PC-3 (cell line): ENCODE measurements around the gene BRINP2. TPM values are rescaled to one million over a fixed set of nuclear protein-coding genes. Genes with fewer than 3 reads are reported as not detected.

ENCODE experiments used
- ATAC-seq: fragments of 200-7000 bp; cut with Tn5 transposase; 2 replicates; pipeline ENCODE4 v1.9.1; 2020; ENCODE audit warnings: mild to moderate bottlenecking, moderate library complexity
- BruUV-seq: library from RNA; stranded (reverse); fragments of 400-500 nt; replicated peaks from 2 replicates; lab custom pipeline; 2021; lab: Mats Ljungman, UMichigan
- CTCF ChIA-PET: fragments of 300-600 bp; sonication (Branson Sonifier 250); formaldehyde crosslinking; loops from one replicate; lab custom pipeline; 2022; ENCODE audit warnings: antibody characterized with exemption; lab: Charles Lee
- POLR2A ChIA-PET: fragments of 300-600 bp; sonication (Branson Sonifier 250); formaldehyde crosslinking; loops from one replicate; lab custom pipeline; 2022; ENCODE audit warnings: antibody characterized with exemption; ENCODE audit not compliant: unreplicated experiment; lab: Charles Lee
- DNase-seq: peaks from one replicate; pipeline ENCODE4 v3.0.0-alpha.2; 2015
- H2AFZ ChIP-seq: fragments of 300-600 bp; sonication (generic); 2 replicates; pipeline ENCODE4 v1.6.0; 2016; ENCODE audit warnings: antibody characterized with exemption, low read length
- H3F3A ChIP-seq: fragments of 300-600 bp; sonication (generic); one replicate; pipeline ENCODE4 v1.6.0; 2017; ENCODE audit warnings: antibody characterized with exemption, low read length, control low read depth, mild to moderate bottlenecking; ENCODE audit not compliant: unreplicated experiment
- H3K27ac ChIP-seq: fragments of 300-600 bp; sonication (generic); 2 replicates; pipeline ENCODE4 v1.5.1; 2016; ENCODE audit warnings: mild to moderate bottlenecking, low read length
- H3K27me3 ChIP-seq: fragments of 300-600 bp; sonication (generic); 2 replicates; pipeline ENCODE4 v1.6.1; 2016; ENCODE audit warnings: low read length, mixed read lengths
- H3K36me3 ChIP-seq: fragments of 300-600 bp; sonication (generic); 2 replicates; pipeline ENCODE4 v1.6.1; 2016; ENCODE audit warnings: low read depth, mixed run types, low read length, mixed read lengths
- H3K4me1 ChIP-seq: fragments of 300-600 bp; sonication (generic); 2 replicates; pipeline ENCODE4 v1.5.1; 2016; ENCODE audit warnings: low read length; ENCODE audit not compliant: insufficient read depth
- H3K4me2 ChIP-seq: fragments of 300-600 bp; sonication (generic); 2 replicates; pipeline ENCODE4 v1.6.0; 2016; ENCODE audit warnings: low read length
- H3K4me3 ChIP-seq: fragments of 300-600 bp; sonication (generic); 2 replicates; pipeline ENCODE4 v1.5.1; 2016; ENCODE audit warnings: mild to moderate bottlenecking, low read length, mixed read lengths
- H3K79me2 ChIP-seq: fragments of 300-600 bp; sonication (generic); 2 replicates; pipeline ENCODE4 v1.6.1; 2017; ENCODE audit warnings: low read length, mixed read lengths
- H3K9ac ChIP-seq: fragments of 300-600 bp; sonication (generic); 2 replicates; pipeline ENCODE4 v1.6.0; 2016; ENCODE audit warnings: mild to moderate bottlenecking, low read length
- H3K9me2 ChIP-seq: fragments of 300-600 bp; sonication (generic); replicated peaks from 2 replicates; pipeline ENCODE4 v1.6.1; 2016; ENCODE audit warnings: mixed run types, low read length, mixed read lengths
- H3K9me3 ChIP-seq: fragments of 300-600 bp; sonication (generic); 2 replicates; pipeline ENCODE4 v1.6.1; 2016; ENCODE audit warnings: low read length, mixed read lengths
- H4K20me1 ChIP-seq: fragments of 300-600 bp; sonication (generic); 2 replicates; pipeline ENCODE4 v1.6.1; 2016; ENCODE audit warnings: low read length, mixed read lengths
- CTCF ChIP-seq: fragments of 300-600 bp; sonication (generic); conservative IDR thresholded peaks from 2 replicates; pipeline ENCODE4 v1.5.1; 2017; ENCODE audit warnings: antibody characterized with exemption, low read depth, mild to moderate bottlenecking, low read length
- EZH2 ChIP-seq: fragments of 300-600 bp; sonication (generic); IDR thresholded peaks from one replicate; pipeline ENCODE4 v1.6.1; 2017; ENCODE audit warnings: antibody characterized with exemption, mild to moderate bottlenecking, low read length; ENCODE audit not compliant: unreplicated experiment
- EZH2phosphoT487 ChIP-seq: fragments of 300-600 bp; sonication (generic); IDR thresholded peaks from 2 replicates; pipeline ENCODE4 v1.6.1; 2018; ENCODE audit warnings: mild to moderate bottlenecking, antibody characterized with exemption, low read length, borderline replicate concordance
- intact Hi-C: fragments of 100-400 bp; cut with micrococcal nuclease; formaldehyde crosslinking; loops from 2 replicates; pipeline ENCODE4 v1.9.0; 2023
- total RNA-seq: library from RNA; depleted of rRNA; stranded (reverse); fragments of >200 nt; gene quantifications from 2 replicates; pipeline ENCODE4 v1.2.3, GENCODE V29; 2014

Gene BRINP2
- total RNA-seq, 1 experiment from 2014 or later = 2.6 TPM

GRCh38 chr1:177219554-177220458 lies 49.0 kb downstream of the BRINP2 start:
- intact Hi-C loops = no loop called here
- H3K27ac ChIP-seq = no peak overlapping the region
- no peak overlapping the region for H2AFZ ChIP-seq
- POLR2A ChIA-PET = interaction anchor here (0.6 kb wide), 1 partner anchor 1090 kb away, joined by 3 read pairs; no protein-coding TSS in a partner anchor
- H4K20me1 ChIP-seq = no peaks in the 10 kb centered on the region
- H3K36me3 ChIP-seq = no peaks in the 10 kb centered on the region
- H3K9ac ChIP-seq = no peak overlapping the region
- CTCF ChIA-PET = no interaction called here
- H3K9me3 ChIP-seq = 0 out of 2 replicates have a peak, but pooled peaks cover 4% of the 10 kb centered on the region
- no peak; the same call in 1 of the 2 replicates for ATAC-seq
- H3K27me3 ChIP-seq = no peaks in the 10 kb centered on the region
- H3K9me2 ChIP-seq = no peaks in the 10 kb centered on the region
- no peak for TF ChIP-seq EZH2
- no peak for TF ChIP-seq CTCF
- no peak for TF ChIP-seq EZH2phosphoT487
- BruUV-seq = no TSS peak
- H3K4me3 ChIP-seq = no peak overlapping the region
- no peaks in the 10 kb centered on the region for H3F3A ChIP-seq
- DNase-seq = peak; percentile 8
- no peaks in the 10 kb centered on the region for H3K79me2 ChIP-seq
- no peak overlapping the region for H3K4me2 ChIP-seq
- H3K4me1 ChIP-seq = peaks cover 13% of the 10 kb centered on the region

- Histone ChIP-seq H3K27ac (no peak overlapping the region), H3K27me3 (no peaks in the 10 kb centered on the region), H3K9me3 (no peaks in the 10 kb centered on the region), H3K9me2 (no peaks in the 10 kb centered on the region), H3F3A (no peaks in the 10 kb centered on the region), H4K20me1 (no peaks in the 10 kb centered on the region), H3K4me3 (no peak overlapping the region), H3K4me2 (no peak overlapping the region), H3K4me1 (peaks cover 18% of the 10 kb centered on the region), H2AFZ (no peak overlapping the region), H3K79me2 (no peaks in the 10 kb centered on the region), H3K9ac (no peak overlapping the region), H3K36me3 (no peaks in the 10 kb centered on the region)
- TF ChIP-seq CTCF (no peak), EZH2 (no peak), EZH2phosphoT487 (no peak)
- POLR2A ChIA-PET = no interaction called here
- DNase-seq = no peak
- intact Hi-C loops = no loop called here
- CTCF ChIA-PET = no interaction called here
- no peak for ATAC-seq
- BruUV-seq = no TSS peak
Measured at GRCh38 chr1:177223359-177223758, 52.6 kb downstream of the BRINP2 start.
